ENCODE data around the gene SSBP4. TPM values are rescaled to one million over a fixed set of nuclear protein-coding genes. Genes with fewer than 3 reads are reported as not detected.

SSBP4 gene
- total and polyA plus RNA-seq, 9 of the 15 experiments (the other 6 are each of a cell fraction or from before 2014, with no cell fraction given), result 1.1 to 189 (median 39.0) TPM

- TF ChIP-seq ZBTB11 (CRISPR knock-in tag; IDR thresholded peaks at IDR 0.05) (peak; percentile 57 to 97 (median 83); a peak in 5 of 6 replicates), BCOR (IDR thresholded peaks at IDR 0.05) (peak; percentile 88), USF1 (CRISPR knock-in tag; IDR thresholded peaks at IDR 0.05) (no peak), RFX1 (IDR thresholded peaks at IDR 0.05) (no peak), ZFP1 (CRISPR knock-in tag; IDR thresholded peaks at IDR 0.05) (no peak), HOMEZ (CRISPR knock-in tag; IDR thresholded peaks at IDR 0.05) (no peak), ARID3A (IDR thresholded peaks at IDR 0.05; ENCODE audit: borderline replicate concordance, low read depth, low read length) (no peak), TAF15 (IDR thresholded peaks at IDR 0.05; ENCODE audit: low read depth, low read length) (no peak), ZNF512 (tag; IDR thresholded peaks at IDR 0.05) (no peak), HIVEP1 (CRISPR knock-in tag; IDR thresholded peaks at IDR 0.05) (no peak), ETV1 (tag; conservative IDR thresholded peaks at IDR 0.05; ENCODE audit: low read depth) (peak; percentile 78), GABPB2 (CRISPR knock-in tag; conservative IDR thresholded peaks at IDR 0.05) (no peak), CEBPB (tag; IDR thresholded peaks at IDR 0.05) (no peak), NRF1 (conservative IDR thresholded peaks at IDR 0.05 in 1 of 2, IDR thresholded peaks at IDR 0.05 in 1 of 2) (peak in 1 of 2 experiments; percentile 23; a peak in 2 of 4 replicates), IRF2 (CRISPR knock-in tag; IDR thresholded peaks at IDR 0.05) (no peak), HSF4 (CRISPR knock-in tag; IDR thresholded peaks at IDR 0.05; ENCODE audit: borderline replicate concordance) (no peak), PCBP1 (IDR thresholded peaks at IDR 0.05; ENCODE audit: low read depth, low read length, poor library complexity, severe bottlenecking) (peak; percentile 4), NFE2 (IDR thresholded peaks at IDR 0.05; ENCODE audit: low read depth) (no peak)
These were observed 1.8 kb upstream of the SSBP4 start (continued) for GRCh38 chr19:18417250-18418028.

Measured in K562 (cell line).